Epithelial cell of prostate (primary cell): ENCODE results near the gene MEOX1.

Source experiments
- DNase-seq: peaks from one replicate; pipeline ENCODE4 v3.0.0-alpha.2; 2011; ENCODE audit warnings: low read depth, low spot score
- H3K27ac ChIP-seq: fragments of 450-650 bp; 2 replicates; pipeline ENCODE4 v1.5.1; 2017; ENCODE audit warnings: mild to moderate bottlenecking

MEOX1 gene

GRCh38 chr17:43683928-43684653 lies 22.4 kb upstream of the MEOX1 start:
- no peak for DNase-seq
- no peak overlapping the region for H3K27ac ChIP-seq

- no peak for DNase-seq
- H3K27ac ChIP-seq = no peak overlapping the region
These were observed 18.7 kb upstream of the MEOX1 start for GRCh38 chr17:43680461-43680860.

- DNase-seq = no peak
- H3K27ac ChIP-seq = no peak overlapping the region
These were observed 18.2 kb upstream of the MEOX1 start for GRCh38 chr17:43679911-43680310.

- no peak for DNase-seq
- H3K27ac ChIP-seq = no peak overlapping the region
These were observed 17.7 kb upstream of the MEOX1 start for GRCh38 chr17:43679401-43679800.

GRCh38 chr17:43676471-43676870 lies 14.7 kb upstream of the MEOX1 start:
- DNase-seq = no peak
- no peak overlapping the region for H3K27ac ChIP-seq

GRCh38 chr17:43674394-43674793 lies 12.7 kb upstream of the MEOX1 start:
- no peak for DNase-seq
- no peak overlapping the region for H3K27ac ChIP-seq

GRCh38 chr17:43673516-43674323 lies 12.0 kb upstream of the MEOX1 start:
- no peak overlapping the region for H3K27ac ChIP-seq
- DNase-seq = no peak

- no peak for DNase-seq
- no peak overlapping the region for H3K27ac ChIP-seq
These were observed 10.2 kb upstream of the MEOX1 start for GRCh38 chr17:43671755-43672519.

GRCh38 chr17:43671031-43671692 lies 9.4 kb upstream of the MEOX1 start:
- DNase-seq = no peak
- no peak overlapping the region for H3K27ac ChIP-seq

- DNase-seq = no peak
- no peak overlapping the region for H3K27ac ChIP-seq
These were observed 8.9 kb upstream of the MEOX1 start for GRCh38 chr17:43670645-43671030.

GRCh38 chr17:43669971-43670644 lies 8.4 kb upstream of the MEOX1 start:
- no peak for DNase-seq
- no peak overlapping the region for H3K27ac ChIP-seq

- DNase-seq = no peak
- H3K27ac ChIP-seq = peak overlapping the region; percentile 7
These were observed 6.2 kb upstream of the MEOX1 start for GRCh38 chr17:43667947-43668348.

GRCh38 chr17:43667506-43667905 lies 5.8 kb upstream of the MEOX1 start:
- H3K27ac ChIP-seq = peak overlapping the region; percentile 7
- no peak for DNase-seq

GRCh38 chr17:43665937-43666236 lies 4.2 kb upstream of the MEOX1 start:
- no peak overlapping the region for H3K27ac ChIP-seq
- no peak for DNase-seq

- H3K27ac ChIP-seq = no peak overlapping the region
- no peak for DNase-seq
These were observed 3.6 kb upstream of the MEOX1 start for GRCh38 chr17:43665084-43665936.

- H3K27ac ChIP-seq = no peak overlapping the region
- no peak for DNase-seq
These were observed 2.4 kb upstream of the MEOX1 start for GRCh38 chr17:43664096-43664495.

GRCh38 chr17:43663383-43663782 lies 1.7 kb upstream of the MEOX1 start:
- no peak overlapping the region for H3K27ac ChIP-seq
- DNase-seq = no peak

GRCh38 chr17:43662413-43663141 lies 855 bp upstream of the MEOX1 start:
- DNase-seq = no peak
- H3K27ac ChIP-seq = no peak overlapping the region
